ENCODE results near the gene DNM3.
A peak's percentile ranks its signal among the peaks of the same experiment; 100 is the strongest.
"Not testable (repeated sequence)": the region's sequence is repeated elsewhere in the genome, so short reads cannot be mapped to it uniquely, and the experiment has no call there.

DNM3 gene

DNA sequence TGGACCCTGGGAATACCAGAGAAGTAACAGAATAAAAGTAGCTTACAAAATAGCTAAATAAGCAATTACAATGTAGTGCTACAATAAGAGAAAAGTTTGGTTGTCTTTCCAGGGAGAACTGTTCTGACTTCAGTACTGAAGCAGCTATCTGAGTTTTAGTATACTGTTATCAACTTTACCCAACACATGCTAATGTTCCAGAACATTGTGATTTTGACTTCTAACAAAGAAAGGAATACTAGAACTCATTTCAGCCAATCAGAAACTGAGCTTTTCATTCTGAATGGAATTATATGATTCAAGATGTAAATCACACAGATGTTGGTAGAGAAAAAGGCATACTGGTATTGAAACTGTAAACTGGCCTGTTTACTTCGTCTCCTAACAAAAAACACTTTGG is 579.1 kb downstream of the DNM3 start, which contains the start of gene C1orf105:
Gene C1orf105 (plus strand): TSS at position 301 of the 400 bp plus-strand sequence. CDS start 201 bp downstream, outside the sequence.
- no peak for DNase-seq (ENCODE audit: low read depth in 2 of 2)

DNA sequence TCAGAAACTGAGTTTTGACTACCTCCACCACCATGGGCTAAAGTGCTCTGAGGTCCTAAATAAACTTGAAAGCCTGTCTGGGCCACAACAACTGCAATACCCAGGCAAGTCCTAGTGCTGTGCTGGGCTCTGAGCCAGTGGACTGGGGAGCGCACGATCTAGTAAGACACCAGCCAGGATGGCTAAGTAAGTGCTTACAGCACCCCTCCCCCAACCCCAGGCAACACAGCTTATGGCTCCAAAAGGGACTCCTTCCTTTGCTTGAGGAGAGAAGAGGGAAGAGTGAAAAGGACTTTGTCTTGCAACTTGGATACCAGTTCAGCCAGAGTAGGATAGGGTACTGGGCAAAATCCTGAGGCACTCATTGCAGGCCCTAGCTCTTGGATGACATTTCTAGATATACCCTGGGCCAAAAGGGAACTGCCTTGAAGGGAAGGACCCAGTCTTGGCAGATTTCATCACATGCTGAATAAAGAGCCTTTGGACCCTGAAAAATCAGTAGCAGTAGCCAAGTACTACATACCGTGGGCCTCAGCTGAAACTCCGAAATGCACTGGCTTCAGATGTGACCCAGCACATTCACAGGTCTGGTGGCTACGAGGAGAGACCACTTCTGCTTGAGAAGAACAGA is 580.8 kb downstream of the DNM3 start:
- DNase-seq (ENCODE audit: low read depth in 2 of 2): no peak

DNA sequence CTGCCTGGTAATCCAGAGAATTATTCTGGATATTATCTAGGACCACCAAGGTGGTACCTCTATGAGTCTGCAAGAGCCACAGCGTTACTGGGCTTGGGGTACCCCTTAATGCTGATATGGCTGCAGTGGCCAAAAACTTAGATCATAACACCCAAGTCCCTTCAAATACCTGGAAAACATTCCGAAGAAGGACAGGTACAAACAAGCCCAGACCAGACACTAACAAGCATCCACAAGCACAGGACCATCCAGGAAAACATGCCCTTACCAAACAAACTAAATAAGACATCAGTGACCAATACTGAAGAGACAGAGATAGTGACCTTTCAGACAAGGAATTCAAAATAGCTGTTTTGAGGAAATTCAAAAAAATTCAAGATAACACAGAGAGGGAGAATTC is 582.0 kb downstream of the DNM3 start:
- no peak for DNase-seq (ENCODE audit: low read depth in 2 of 2)

DNA sequence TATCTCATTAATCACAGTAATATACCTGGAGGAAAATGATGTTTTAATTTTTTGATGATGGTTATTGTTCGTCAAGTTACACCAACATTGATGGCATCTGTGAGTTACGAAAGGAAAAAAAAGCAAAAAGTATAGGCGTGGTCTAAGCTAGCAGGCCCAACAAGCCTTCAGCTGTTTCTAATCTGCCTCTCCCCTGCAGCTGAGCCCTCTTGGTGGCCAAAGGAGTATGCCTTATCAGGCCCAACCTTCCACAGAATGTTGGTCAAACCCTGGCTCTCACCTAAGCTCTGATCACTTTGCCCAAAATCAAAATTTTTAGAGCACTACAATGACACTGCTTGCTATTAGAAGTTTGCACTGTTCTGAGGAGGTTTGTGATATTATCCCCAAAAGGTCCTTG is 584.0 kb downstream of the DNM3 start:
- DNase-seq (ENCODE audit: low read depth in 2 of 2): no peak

DNA sequence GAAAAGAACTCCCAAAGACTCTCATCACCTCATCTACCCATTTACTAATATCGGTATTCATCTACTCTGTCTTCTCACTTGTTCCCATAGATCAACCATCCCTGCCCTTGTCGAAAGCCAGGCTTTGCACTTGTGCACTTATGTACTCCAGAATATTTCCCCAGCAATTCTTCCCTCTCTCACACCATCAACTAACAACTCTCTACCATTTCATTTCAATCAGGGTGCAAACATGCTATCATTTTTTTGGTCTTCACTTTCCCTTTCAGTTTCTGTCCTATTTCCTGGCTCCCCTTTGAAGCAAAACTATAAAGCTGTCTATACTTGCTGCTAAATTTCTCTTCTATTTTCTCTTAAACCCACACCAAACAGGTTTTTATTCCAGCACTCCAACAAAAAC is 585.9 kb downstream of the DNM3 start:
- no peak for DNase-seq (ENCODE audit: low read depth in 2 of 2)

DNA sequence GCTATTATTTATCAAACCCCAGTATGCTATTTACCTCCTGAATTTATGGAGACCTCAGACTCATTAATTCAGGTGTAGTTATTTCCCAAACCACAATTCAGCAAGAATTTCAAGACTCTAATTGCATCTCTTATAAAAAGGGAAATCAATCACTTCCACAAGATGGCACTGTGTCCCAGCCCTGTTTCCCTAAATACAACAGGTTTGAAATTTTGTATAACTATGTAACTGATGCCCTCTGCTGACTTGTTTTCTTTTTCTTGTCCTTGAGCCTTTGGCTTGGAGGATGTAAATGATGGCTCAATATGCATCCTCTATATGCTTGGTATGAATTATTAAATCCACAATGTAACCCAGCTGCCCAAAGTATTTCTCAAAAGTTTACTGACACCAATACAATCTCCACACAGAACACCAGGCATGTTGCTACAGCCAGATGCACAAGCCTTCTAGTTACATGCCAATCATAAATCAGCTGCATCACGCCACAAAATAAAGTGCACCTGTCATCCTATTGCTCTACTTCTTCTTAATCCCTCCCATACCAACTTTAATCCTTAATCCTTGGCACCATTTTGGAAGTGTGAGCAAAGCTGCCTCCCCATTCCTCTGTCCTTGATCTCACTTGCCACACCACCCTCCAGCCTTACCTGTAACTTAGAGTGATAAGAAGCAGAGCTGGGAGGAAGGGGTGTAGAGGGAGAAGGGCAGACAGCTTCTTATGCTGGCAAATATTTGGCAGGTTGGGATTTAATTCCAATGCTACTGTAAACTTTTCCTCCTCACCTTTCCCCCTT is 588.2 kb downstream of the DNM3 start:
- DNase-seq (ENCODE audit: low read depth in 2 of 2): peak; percentile 42 to 46

DNA sequence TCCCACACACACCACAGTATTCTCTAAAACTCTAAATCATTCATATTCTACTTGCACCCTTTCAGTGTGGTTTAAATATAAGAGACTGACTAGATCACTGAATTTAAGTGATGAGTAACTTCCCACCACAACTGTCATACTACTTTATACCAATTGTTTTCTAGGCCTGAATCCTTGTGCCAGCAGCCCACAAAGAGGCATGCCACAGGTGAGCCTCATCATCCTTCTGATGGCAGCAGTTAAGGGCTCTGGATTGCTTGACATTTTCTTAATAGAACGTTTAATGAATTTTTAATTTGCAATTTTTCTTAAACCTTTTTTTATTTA is 588.8 kb downstream of the DNM3 start:
- no peak for DNase-seq (ENCODE audit: low read depth in 2 of 2)

DNA sequence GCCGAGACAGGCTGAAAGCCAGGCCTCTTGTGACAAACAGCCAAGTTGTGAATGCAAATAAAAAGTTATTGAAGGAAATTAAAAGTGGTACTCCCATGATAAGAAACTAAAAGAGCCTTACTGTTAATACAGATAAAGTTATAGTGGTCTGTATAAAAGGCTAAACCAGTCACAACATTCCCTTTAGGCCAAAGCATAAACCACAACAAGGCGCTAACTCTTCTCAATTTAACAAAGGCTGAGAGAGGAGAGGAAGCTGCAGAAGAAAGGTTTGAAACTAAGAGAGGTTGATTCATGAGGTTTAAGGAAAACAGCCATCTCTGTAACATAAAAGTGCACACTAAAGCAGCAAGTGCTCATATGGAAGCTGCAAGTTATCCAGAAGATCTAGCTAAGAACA is 589.9 kb downstream of the DNM3 start:
- DNase-seq (ENCODE audit: low read depth in 2 of 2): no peak

DNA sequence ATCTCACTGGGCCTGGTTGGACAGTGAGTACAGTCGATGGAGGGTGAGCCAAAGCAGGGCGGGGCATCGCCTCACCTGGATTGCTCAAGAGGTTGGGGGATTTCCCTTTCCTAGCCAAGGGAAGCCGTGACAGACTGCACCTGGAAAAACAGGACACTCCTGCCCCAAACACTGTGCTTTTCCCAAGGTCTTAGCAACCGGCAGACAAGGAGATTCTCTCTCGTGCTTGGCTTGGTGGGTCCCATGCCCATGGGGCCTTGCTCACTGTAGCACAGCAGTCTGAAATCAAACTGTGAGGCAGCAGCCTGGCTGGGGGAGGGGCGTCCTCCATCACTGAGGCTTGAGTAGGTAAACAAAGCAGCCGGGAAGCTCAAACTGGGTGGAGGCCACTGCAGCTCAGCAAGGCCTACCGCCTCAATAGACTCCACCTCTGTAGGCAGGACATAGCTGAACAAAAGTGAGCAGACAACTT is 590.5 kb downstream of the DNM3 start:
- no peak for DNase-seq (ENCODE audit: low read depth in 2 of 2)

DNA sequence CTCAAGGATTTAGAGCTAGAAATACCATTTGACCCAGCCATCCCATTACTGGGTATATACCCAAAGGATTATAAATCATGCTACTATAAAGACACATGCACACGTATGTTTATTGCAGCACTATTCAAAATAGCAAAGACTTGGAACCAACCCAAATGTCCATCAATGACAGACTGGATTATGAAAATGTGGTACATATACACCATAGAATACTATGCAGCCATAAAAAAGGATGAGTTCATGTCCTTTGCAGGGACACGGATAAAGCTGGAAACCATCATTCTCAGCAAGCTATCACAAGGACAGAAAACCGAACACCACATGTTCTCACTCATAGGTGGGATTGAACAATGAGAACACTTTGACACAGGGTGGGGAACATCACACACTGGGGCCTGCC is 595.9 kb downstream of the DNM3 start:
- DNase-seq (ENCODE audit: low read depth in 2 of 2): not testable (repeated sequence)

DNA sequence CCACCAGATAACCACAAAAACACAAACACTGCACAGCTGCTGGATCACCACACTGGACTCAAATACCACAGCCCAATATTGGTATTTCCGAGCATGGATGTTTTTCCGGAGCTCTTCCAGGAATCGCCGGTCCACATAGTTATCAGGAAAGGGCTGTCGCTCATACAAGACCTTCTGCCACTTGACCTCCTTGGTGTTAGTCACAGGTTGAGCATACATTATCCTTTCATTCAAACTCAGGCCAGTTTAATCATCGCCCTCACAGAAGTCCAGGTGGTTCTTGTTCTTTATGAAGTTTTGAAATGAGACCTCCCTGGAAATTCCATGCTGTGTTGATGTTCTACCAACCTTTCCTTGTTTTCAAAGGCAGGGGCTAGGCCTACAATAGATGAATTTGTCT is 601.1 kb downstream of the DNM3 start:
- DNase-seq (ENCODE audit: low read depth in 2 of 2): no peak

DNA sequence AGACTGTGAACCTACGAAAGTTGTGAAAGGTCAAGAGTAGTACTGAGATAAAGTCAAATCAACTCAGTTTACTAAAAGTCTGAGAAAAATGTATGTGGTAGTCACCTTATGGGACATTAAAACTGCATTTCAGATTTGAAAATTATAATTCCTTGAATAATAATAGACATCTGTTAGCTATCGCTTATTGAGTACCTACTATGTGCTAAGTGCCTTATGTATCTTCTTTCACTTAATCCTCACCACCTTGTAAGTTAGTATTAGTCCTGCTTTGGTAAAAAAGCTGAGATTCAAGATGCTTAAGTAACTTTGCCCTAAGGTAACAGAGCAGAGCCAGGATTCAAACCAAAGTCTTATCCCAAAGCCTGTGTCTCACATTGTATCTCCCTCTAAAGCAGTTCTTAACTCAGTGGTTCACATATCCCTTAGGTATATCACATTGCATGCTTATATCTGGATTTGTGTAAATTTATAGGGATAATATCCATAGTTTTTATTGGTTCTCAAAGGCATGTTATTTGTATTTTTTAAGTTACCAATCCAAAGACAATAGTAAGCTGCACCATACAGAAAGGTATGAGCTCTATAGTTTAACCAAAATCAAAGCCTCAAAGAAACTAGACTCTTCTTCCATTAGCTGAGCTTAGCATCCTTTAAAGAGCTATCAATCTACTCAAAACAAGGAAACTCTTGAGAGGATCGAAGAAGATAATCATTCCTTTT is 601.7 kb downstream of the DNM3 start:
- no peak for DNase-seq (ENCODE audit: low read depth in 2 of 2)

DNA sequence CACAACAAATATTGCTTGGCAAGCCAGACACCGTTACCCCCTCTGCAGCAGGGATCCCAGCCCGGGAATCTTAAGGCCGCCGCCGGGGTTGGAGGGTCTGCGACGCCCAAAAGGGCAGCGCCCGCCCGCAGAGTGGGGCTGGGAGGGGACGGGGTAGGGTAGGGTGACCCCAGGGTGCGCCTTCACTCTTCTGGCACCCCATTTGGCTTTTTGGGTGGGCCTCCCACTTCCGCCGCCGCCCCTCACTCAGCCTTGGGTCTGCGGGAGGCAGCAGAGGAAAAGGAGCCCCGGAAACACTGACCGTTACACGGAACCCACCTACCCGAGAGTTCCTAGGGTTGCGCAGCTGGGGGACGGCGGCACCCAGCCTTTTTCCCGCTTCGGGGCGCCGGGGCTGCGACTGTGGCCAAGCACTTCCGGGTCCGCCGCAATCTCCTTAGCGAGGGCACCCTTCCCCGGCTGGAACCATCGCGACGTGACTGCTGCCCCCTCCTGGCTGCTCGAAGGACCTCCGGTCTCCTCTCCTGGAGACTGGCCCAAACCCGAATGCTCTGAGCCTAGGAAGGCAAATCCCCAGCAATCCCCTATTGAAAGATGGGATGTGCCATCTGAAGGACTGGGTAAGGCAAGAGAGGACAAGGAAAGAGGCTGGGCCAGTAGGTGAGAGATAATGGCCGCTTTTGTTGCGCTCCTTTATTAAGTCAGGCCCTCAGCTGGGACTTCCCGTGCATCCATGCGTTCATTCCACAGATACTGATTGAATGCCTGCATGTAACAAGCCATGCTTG is 602.6 kb downstream of the DNM3 start, which contains the start of gene PIGC:
Gene PIGC (minus strand): TSS at position 404 of the 788 bp plus-strand sequence. CDS start 1,447 bp downstream, outside the sequence.
- peak; percentile 59 to 62 for DNase-seq (ENCODE audit: low read depth in 2 of 2)

DNA sequence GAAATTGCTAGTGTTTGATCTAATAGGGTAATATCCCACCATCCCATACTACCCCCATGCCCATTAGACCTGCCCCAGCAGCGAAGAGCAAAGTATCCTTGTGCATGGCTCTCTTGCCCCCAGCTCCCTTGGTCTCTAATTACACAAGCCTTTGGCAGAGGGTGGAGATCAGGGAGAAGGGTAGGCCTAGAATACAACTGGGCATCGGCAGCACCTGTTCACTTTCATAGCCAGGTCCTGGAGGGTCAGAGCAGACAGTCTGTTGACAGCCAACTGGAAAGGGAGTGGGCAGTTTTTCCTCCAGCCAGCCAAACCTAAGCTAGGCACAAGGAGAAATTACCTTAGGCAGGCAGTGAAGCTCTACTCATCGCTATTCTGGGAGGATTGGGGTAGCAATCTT is 605.2 kb downstream of the DNM3 start:
- no peak for DNase-seq (ENCODE audit: low read depth in 2 of 2)

DNA sequence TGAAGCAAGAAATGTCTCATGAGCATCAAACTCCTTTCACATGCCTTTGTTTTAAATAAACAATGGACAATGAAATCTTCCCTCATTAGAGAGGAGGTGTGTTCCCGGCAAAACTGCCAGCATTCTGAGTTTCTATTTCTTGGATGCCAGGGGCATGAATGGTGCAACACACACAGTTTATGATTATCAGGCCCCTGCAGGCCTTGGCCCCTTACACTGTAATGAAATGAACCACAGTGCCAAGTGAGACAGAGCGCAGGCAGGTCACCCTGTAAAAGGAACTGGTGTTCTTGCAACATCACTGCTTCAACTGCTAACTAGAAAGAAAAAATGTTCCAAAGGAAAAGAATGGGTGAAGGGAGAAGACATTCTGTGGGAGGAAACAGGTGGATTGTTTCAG is 606.3 kb downstream of the DNM3 start:
- DNase-seq (ENCODE audit: low read depth in 2 of 2): no peak

DNA sequence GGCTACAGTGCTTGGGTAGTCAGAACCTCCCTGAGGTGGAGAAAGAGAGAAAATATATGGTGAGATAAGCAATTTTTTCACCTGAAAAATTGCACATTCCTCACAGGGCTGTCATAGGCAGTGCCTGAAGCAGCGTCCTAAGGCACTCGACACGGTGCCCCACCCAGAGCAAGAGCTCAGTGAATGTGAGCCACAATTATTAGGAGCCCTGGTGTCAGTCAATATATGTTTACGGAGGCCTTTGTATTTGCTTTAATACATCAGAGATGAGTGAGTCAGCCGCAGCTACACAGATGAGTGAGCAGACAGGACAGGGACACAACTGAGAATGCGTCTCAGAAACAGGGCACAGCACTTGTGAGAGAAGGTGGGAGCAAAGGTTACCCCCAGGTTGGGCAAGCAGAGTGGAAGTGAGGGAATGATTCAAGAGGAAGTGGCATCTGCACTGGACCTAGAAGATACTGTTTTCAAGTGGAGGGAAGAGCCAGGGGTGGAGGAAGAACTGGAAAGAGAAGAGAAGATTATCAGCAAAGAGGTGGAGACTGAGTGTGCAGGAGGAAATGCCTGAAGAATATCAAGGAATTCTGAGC is 607.8 kb downstream of the DNM3 start:
- DNase-seq (ENCODE audit: low read depth in 2 of 2): no peak

DNA sequence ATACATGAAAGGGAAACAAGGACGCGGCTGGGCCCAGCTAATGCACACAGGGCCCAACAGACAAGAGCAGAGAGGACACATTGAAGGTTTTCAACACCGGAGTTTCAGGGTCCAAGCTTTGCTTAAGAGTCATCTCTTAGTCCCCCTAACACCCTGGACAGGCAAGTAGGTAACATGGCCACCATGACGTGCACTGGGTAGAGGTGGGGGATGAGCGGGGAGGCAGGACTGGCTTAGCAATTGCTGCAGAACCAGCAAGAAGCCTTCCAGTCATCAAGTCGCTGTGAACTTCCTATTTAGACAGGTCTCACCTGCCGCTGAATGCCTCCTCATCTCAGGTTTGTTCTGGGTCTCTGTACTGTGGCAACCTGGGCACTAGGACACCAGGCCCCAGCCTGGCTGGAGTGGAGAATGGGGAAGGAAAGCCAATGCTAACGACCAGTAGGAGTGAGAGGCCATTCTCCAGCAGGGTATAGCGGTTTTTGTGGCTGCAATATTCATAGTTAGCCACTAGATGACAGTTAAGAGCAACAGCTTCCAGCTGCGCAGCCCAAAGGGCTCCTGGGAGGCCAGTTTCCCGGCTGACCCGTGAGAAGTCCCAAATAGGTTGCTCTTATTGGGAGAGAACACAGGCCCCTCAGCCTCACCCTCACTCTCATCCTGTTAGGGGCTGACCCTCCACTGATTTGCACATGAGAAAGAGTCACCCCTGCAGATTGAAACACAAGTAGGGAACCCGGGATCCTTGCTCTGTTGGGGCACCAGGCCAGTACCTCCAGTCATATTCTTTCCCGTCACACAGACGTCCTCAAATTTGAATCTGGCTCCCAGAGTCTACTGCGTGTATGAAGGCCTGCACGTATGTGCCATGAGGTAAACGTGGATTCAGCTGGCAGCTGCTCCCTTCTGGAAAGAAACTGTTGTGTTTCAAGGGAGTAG is 608.6 kb downstream of the DNM3 start:
- DNase-seq (ENCODE audit: low read depth in 2 of 2): peak; percentile 6 to 13

DNA sequence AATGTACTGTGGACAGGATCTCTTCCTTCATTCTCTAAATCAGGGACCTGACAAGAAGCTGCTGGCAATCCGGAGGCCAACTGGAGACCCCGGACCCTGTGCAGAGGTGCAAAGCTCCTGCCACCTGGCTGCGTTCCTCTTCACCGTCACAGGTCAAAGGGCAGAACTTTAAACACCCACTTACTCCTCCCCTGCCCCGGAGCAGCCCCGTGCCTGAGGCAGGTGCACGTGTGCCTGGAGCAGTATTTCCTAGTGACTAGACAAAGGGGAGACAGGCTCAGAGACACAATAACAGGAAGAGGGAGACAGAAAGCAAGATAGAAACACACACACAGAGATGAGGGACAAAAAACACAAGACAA is 609.2 kb downstream of the DNM3 start:
- DNase-seq (ENCODE audit: low read depth in 2 of 2): no peak

DNA sequence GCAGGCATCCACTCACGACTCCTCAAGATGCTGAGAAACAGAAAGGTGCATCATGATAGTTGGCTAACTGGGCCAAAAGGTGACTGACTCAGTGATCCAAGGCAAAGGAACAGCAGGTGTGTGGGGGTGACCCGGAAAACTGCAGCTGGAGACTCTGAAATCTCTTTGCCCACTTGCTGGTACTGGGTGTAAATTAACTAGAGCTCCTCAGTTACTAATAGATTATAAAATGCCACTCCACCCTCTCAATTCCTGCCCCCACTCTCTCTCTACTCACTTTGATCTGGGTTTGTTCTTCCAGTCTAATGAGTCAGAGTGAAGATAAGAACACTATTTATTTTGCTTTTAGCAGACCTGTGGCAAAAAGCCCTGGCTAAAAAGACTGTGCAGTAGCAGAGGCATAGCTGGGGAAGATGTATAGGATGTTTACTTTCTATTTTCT is 609.7 kb downstream of the DNM3 start:
- DNase-seq (ENCODE audit: low read depth in 2 of 2): no peak

DNA sequence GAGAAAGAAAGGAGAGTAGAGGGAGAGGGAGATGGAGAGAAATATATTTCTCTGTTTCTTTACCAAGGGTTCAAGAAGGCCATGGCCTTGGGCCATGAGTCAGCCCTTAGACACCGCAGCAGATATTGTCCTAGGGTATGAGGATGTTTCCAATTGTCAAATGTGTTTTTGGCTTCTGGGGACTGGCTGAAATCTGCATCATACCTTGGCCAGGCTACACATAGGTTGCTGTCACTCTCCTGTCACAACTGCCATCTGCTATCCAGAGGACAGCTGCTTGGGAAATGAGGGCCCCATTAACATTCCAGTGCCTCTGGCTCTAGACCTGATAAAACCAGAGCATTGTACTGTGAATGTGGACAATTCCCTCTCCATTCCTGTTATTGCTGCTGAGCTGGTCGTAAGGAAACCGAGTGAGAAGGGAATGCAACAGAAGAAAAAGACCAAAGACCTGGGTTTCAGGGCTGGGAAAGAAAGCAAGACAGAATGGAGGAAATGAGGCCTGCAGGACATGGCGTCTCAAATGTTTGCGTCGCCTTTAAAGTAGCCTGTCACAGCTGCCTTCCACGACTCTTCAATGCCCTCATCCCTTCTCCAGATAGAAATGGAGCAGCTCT is 611.3 kb downstream of the DNM3 start:
- no peak for DNase-seq (ENCODE audit: low read depth in 2 of 2)

Data from fibroblast of skin of left biceps (primary cell).